C4-2B (cell line): ENCODE results near the gene RASGRF2.

ENCODE experiments used
- H3K27ac ChIP-seq: fragments of 450-650 bp; 2 replicates; pipeline ENCODE4 v1.5.1; 2017
- ZFX ChIP-seq: fragments of 450-650 bp; IDR thresholded peaks from 2 replicates; pipeline ENCODE4 v1.6.1; 2017
- TF ChIP-seq, protein P1 (sequence below): fragments of 450-650 bp; conservative IDR thresholded peaks from 2 replicates; pipeline ENCODE4 v1.5.1; 2017; ENCODE audit warnings: mild to moderate bottlenecking

The RASGRF2 gene

DNA sequence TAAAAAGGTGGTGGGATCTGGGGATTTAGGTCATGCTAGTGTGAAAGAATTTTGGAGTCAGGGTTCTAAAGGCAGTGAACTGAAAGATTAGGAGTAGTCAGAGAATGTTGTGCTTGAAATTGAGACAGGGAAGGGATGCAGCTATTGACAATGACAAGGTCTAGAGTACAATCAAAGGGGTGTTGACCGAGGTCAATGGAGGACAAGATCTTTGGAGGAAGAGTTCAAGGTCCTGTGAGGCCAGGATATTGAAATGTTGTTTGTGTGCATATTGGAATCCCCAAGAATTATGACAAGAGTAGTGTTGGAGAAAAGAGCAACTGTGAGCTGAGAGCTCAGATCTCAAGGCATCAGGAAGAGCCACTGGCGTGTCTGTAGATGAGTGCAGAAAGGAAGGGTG is 116.9 kb downstream of the RASGRF2 start:
- TF ChIP-seq ZFX, result no peak
- TF ChIP-seq, protein P1, sequence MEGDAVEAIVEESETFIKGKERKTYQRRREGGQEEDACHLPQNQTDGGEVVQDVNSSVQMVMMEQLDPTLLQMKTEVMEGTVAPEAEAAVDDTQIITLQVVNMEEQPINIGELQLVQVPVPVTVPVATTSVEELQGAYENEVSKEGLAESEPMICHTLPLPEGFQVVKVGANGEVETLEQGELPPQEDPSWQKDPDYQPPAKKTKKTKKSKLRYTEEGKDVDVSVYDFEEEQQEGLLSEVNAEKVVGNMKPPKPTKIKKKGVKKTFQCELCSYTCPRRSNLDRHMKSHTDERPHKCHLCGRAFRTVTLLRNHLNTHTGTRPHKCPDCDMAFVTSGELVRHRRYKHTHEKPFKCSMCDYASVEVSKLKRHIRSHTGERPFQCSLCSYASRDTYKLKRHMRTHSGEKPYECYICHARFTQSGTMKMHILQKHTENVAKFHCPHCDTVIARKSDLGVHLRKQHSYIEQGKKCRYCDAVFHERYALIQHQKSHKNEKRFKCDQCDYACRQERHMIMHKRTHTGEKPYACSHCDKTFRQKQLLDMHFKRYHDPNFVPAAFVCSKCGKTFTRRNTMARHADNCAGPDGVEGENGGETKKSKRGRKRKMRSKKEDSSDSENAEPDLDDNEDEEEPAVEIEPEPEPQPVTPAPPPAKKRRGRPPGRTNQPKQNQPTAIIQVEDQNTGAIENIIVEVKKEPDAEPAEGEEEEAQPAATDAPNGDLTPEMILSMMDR, result no peak
- no peak overlapping the region for H3K27ac ChIP-seq

DNA sequence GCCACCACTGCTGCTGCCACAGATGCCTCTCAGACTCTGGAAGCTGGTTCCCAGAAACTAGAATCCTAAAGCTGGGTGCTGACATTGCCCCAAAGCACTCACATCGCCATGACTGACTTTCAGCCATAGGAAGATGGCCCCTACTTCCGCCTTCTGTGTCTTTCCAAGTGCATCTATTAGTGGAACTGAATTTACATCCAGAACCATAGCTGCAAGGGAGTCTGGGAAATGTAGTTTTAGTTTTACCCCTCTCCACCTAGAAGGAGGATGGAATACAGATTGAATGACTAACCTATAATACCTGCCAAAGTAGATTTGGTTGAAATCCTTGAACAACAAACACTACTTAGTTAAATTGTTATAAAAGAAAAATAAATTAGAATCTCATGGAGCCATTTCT is 118.8 kb downstream of the RASGRF2 start:
- TF ChIP-seq, protein P1, result no peak
- TF ChIP-seq ZFX, result no peak
- no peak overlapping the region for H3K27ac ChIP-seq

DNA sequence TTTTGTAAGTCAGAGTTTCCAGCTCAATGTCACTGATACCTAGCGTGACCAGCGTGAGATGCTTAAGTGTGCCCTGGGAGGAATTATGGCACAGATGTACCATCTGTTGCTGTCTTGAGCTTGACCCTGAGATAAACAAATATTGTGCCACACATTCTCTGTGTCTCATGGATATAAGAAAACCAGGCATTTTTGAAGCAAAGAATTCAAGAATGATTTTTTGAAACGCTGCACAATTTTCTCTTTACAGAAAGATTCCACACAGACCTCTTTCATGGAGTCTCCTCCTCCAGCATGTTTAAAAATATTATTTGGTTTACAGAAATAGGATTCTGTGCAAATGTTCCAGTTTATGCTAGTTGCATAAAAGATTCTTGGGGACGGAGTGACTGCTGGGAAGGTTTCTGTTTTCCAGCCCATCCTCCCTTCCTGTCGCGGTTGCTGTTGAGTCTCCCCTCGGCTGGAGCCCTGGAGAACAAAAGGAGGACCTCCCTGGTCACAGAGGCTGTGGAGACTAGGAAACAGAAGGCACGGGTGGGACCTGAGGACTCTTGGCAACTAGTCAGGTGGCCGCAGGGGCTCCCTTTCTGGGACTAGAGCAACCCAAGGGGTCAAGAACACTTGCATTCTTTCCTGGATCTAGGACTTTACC is 120.8 kb downstream of the RASGRF2 start:
- H3K27ac ChIP-seq, result no peak overlapping the region
- TF ChIP-seq, protein P1, result no peak
- no peak for TF ChIP-seq ZFX

DNA sequence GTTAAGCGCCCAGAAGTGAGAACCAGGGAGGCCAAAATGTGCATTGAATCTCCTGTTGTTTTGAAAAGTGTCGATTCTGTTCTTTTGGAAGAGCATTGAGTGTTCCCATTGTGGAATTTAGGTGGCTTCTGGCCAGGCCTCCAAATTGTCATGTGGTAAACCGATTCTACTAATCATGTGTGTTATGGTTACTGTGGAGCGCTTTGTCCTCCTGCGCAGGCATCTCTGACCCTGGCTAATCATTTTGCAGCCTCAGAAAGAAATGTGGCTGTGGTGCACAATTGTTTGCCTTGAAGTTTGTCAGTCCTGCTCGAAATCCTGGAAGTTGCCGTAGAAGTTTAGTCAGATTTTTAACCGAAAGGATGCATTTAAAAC is 121.3 kb downstream of the RASGRF2 start:
- no peak for TF ChIP-seq ZFX
- TF ChIP-seq, protein P1, result no peak
- H3K27ac ChIP-seq, result no peak overlapping the region

DNA sequence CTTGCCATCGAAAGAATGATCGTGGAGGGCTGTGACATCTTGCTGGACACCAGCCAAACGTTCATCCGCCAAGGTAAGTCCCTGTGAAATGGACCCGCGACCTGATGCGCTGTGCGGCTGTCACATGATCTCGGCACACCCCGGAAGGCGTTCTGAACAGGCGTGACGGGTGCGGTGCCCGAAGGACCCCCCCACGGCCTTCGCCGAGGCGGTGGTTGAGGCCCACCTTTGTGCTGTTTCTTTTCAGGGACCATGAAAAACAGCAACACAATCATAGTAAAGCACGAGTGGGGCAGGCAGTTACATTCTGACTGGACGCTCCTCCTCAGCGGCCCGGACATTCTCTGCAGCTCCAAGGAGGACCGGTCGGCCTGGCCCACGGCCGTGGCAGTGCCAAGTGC is 126.7 kb downstream of the RASGRF2 start:
- TF ChIP-seq, protein P1, result no peak
- TF ChIP-seq ZFX, result no peak
- no peak overlapping the region for H3K27ac ChIP-seq

DNA sequence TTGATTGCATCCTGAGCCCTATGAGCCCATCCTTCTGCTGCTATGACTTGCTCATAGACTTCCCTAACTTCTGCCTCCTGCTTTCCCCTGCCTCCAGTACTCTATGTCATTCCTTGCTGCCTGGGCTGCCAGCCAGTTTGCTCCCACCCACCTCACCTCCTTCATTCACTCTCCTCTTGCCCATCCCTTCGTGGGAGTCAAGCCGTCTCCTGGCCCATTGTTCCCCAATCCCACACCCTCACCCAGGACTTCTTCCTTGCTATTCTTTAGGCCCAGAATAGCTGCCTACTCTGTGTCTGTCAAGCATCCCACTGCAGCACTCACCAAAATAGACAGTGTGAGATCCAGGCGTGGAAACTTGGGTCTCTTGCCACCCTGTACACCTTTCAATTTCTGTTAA is 131.0 kb downstream of the RASGRF2 start:
- no peak overlapping the region for H3K27ac ChIP-seq
- TF ChIP-seq ZFX, result no peak
- TF ChIP-seq, protein P1, result no peak

DNA sequence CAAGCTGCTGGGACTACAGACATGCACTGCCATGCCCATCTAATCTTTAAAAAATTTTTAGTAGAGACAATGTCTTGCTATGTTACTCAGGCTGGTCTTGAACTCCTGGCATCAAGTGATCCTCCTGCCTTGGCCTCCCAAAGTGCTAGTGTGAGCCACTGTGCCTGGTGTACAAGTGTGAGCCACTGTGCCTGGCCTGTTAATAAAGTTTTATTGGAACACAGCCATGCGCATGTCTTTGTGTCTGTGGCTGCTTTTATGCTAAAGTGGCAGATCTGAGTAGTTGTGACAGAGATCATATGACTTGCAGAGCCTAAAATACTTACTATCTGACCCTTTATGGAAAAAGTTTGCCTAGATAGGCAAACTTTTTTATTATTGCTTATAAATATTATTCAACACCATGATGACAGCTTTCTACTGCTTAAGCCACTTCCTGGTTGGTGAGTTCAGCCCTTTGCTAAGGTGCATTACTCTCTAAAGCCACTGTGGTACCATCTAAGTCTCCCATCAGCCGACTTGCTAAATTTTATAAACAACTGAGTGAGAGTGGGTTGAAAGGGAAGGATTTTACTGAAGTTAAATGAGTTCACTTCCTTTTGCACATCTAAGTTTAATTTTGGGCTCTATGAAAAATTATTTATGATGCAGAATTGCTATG is 133.5 kb downstream of the RASGRF2 start:
- TF ChIP-seq ZFX, result no peak
- H3K27ac ChIP-seq, result no peak overlapping the region

DNA sequence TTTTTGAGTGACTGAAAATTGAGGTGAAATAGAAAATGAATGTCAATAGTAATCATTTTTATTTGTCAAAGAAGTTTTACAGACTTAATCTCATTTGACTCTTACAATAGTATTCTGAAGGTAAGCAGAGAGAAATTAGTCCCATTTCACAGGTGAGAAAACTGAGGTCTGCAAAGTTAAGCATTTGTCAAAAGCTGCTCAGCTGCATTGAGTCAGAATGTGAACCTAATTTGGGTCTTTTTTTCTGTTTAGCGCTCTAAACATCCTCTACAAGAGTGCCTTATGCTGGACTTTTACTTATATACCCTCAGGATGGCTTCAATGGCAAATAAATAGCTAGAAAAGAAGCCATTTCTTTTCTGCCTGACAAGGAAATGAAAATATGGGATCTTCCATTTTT is 135.7 kb downstream of the RASGRF2 start:
- TF ChIP-seq, protein P1, result no peak
- no peak for TF ChIP-seq ZFX
- no peak overlapping the region for H3K27ac ChIP-seq
